Measurements from ENCODE around the gene MYO5A. TPM values are rescaled to one million over a fixed set of nuclear protein-coding genes. Genes with fewer than 3 reads are reported as not detected.

Gene MYO5A
- total RNA-seq, 4 donors from 2014 or later = 10.9 to 151 (median 17.0) TPM

DNA sequence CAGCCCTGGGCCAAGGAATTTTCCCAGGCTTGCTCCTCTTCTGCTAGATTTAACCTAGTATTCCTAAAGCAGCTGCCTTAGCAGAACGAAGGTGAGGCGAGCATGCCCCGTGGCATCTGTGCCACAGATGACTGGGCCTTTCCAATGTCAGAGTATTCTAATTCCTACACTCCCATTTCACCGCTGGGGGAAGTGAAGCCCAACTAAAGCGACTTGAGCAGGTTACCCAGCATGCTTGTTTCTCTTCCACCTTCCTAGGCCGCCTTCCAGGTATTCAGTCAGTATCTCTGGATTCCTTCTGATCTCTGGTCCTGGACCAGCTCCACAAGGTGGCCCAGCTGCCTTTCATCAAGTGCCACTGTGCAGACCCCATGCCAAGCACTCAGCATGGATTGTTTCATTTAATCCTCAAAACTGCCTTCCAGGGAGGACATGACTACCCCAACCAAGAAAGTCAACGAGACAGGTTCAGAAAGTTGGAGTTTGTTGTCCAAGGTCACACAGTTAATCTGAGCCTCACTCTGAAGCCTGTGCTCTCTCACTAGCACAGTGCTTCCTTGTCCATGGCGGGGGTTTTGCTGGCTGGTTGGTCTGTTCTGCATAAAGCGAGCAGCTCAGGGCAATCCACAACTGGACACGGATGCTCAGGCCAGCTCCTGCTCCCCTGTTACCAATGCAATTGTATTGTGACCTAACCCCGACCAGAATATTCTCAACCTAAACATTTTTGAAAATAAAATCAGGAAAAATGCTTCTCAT, 248.2 kb downstream of the MYO5A start:
- H3K4me1 ChIP-seq = no peaks in the 10 kb centered on the region
- peaks cover 0 to 10% (median 0%) of the 10 kb centered on the region in 4 donors for H3K36me3 ChIP-seq
- no peaks in the 10 kb centered on the region for H3K27me3 ChIP-seq
- DNase-seq = no peak
- no peak for TF ChIP-seq POLR2A (IDR thresholded peaks at IDR 0.05)
- no peak for TF ChIP-seq EP300 (IDR thresholded peaks at IDR 0.05; ENCODE audit: low read depth)
- TF ChIP-seq, protein P1, sequence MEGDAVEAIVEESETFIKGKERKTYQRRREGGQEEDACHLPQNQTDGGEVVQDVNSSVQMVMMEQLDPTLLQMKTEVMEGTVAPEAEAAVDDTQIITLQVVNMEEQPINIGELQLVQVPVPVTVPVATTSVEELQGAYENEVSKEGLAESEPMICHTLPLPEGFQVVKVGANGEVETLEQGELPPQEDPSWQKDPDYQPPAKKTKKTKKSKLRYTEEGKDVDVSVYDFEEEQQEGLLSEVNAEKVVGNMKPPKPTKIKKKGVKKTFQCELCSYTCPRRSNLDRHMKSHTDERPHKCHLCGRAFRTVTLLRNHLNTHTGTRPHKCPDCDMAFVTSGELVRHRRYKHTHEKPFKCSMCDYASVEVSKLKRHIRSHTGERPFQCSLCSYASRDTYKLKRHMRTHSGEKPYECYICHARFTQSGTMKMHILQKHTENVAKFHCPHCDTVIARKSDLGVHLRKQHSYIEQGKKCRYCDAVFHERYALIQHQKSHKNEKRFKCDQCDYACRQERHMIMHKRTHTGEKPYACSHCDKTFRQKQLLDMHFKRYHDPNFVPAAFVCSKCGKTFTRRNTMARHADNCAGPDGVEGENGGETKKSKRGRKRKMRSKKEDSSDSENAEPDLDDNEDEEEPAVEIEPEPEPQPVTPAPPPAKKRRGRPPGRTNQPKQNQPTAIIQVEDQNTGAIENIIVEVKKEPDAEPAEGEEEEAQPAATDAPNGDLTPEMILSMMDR (IDR thresholded peaks at IDR 0.05) = no peak
- TF ChIP-seq POLR2AphosphoS5 (IDR thresholded peaks at IDR 0.05) = no peak
- H3K4me3 ChIP-seq = no peak overlapping the region
- no peaks in the 10 kb centered on the region for H3K9me3 ChIP-seq
- WGBS, 2 donors (ENCODE audit: low coverage in 1 of 2) = 68 to 91% methylated on average over 3 to 11 of the region's 11 CpGs
- in situ Hi-C loops (cut with MboI; ENCODE audit: low pct_ligation_motif_present in 1 of 4, low pct_unique_long_range_greater_than_20kb in 1 of 4, low sequenced_read_pairs in 3 of 4) (no loop called here), intact Hi-C loops (cut with DNase I; ENCODE audit: low total_unique reads) (no loop called here)
- no peak overlapping the region for H3K27ac ChIP-seq

DNA sequence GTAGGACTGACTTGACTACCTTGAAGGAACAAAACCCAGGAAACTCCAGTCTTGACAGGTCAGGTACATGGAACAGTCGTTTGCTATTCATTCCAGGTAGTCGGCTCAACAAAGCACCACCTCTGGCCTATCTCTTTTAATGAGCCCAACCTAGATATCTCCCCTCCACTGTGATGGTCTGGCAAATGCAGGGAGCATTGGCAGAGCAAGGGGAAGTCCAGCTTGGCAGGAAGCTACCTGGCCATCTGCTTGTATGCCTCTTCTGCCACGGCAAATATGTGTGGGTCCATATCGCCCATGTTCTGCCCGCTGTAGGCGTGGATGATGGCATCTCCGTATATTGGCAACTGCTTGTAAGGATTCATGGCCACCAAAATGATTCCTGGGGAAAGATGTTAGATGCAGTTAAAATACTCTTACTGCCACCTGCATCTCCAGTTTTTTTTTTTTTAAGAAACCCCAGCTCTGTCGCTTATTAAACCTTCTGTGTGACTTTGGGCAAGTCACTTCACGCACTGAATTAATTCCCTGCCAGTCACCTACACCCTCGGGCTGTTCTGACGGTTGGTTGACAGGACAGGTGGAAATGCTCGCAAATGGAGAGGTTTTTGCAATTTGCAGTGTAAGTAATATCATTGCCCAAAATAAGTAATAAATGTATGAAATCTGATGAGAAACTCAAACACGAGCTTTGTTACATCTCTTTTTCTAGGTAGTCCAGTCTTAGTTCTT, 249.9 kb downstream of the MYO5A start:
- in situ Hi-C loops (cut with MboI; ENCODE audit: low pct_ligation_motif_present in 1 of 4, low pct_unique_long_range_greater_than_20kb in 1 of 4, low sequenced_read_pairs in 3 of 4) = no loop called here
- H3K4me1 ChIP-seq = no peaks in the 10 kb centered on the region
- WGBS, 2 donors (ENCODE audit: low coverage in 1 of 2) = 89 to 92% methylated on average over 8 to 13 of the region's 13 CpGs
- no peak overlapping the region for H3K27ac ChIP-seq
- no peak overlapping the region for H3K4me3 ChIP-seq
- H3K27me3 ChIP-seq = no peaks in the 10 kb centered on the region
- H3K9me3 ChIP-seq = no peaks in the 10 kb centered on the region
- intact Hi-C loops (cut with DNase I; ENCODE audit: low total_unique reads) = no loop called here
- H3K36me3 ChIP-seq = peaks cover 0 to 15% (median 0%) of the 10 kb centered on the region in 4 donors
- no peak for TF ChIP-seq POLR2A (IDR thresholded peaks at IDR 0.05)
- TF ChIP-seq EP300 (IDR thresholded peaks at IDR 0.05; ENCODE audit: low read depth) = no peak
- TF ChIP-seq POLR2AphosphoS5 (IDR thresholded peaks at IDR 0.05) = no peak
- TF ChIP-seq, protein P1 (IDR thresholded peaks at IDR 0.05) = no peak
- no peak for DNase-seq

DNA sequence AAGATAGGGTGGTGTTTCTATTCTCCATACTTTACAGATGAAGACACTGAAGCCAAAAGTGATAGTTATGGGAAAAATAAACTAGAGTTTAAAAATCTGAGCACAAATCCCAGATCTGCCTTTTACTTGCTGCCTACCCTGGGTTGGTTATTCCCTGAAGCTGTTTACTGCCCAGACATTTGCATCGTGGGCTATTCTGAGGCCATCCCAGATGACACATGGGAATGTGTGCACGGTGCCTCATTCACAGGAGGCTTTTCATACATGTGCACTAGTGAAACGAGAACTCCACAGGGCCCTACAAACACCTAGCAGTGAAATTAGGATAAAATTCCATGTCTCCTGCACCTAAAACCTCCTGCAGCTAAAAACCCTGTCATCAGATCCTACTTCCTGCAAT, 250.5 kb downstream of the MYO5A start:
- in situ Hi-C loops (cut with MboI; ENCODE audit: low pct_ligation_motif_present in 1 of 4, low pct_unique_long_range_greater_than_20kb in 1 of 4, low sequenced_read_pairs in 3 of 4) = no loop called here
- intact Hi-C loops (cut with DNase I; ENCODE audit: low total_unique reads) = no loop called here
- no peak for DNase-seq
- TF ChIP-seq POLR2A (IDR thresholded peaks at IDR 0.05) = no peak
- TF ChIP-seq, protein P1 (IDR thresholded peaks at IDR 0.05) = no peak
- no peak for TF ChIP-seq POLR2AphosphoS5 (IDR thresholded peaks at IDR 0.05)
- TF ChIP-seq EP300 (IDR thresholded peaks at IDR 0.05; ENCODE audit: low read depth) = no peak
- no peak overlapping the region for H3K4me3 ChIP-seq
- H3K4me1 ChIP-seq = no peaks in the 10 kb centered on the region
- WGBS, 2 donors (ENCODE audit: low coverage in 1 of 2) = 75 to 82% methylated on average over 3 of the region's 3 CpGs
- H3K27me3 ChIP-seq = no peaks in the 10 kb centered on the region
- no peaks in the 10 kb centered on the region for H3K9me3 ChIP-seq
- peaks cover 0 to 15% (median 0%) of the 10 kb centered on the region in 4 donors for H3K36me3 ChIP-seq
- H3K27ac ChIP-seq = no peak overlapping the region

DNA sequence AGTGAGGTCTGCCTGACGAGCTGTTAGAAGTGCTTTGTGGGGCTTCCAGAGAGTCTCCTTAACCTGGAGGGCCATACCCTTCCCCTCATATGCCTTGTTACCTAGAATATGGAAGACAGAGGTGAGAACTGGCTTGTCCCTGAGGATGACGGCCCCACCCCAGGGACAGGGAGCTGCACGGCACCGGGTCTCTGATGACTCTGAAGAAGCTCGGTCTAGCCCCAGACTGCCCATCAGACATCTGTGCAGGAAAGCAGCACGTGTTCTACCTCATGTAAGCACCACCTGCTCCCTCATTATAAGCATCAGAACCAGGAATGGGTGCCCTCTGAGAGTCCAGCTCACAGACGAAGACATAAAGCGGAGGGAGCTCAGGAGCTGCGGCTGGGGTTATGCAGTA, 251.1 kb downstream of the MYO5A start:
- in situ Hi-C loops (cut with MboI; ENCODE audit: low pct_ligation_motif_present in 1 of 4, low pct_unique_long_range_greater_than_20kb in 1 of 4, low sequenced_read_pairs in 3 of 4) = no loop called here
- WGBS, 2 donors (ENCODE audit: low coverage in 1 of 2) = 88% methylated on average over 7 to 8 of the region's 9 CpGs
- TF ChIP-seq POLR2A (IDR thresholded peaks at IDR 0.05) = no peak
- TF ChIP-seq POLR2AphosphoS5 (IDR thresholded peaks at IDR 0.05) = no peak
- TF ChIP-seq, protein P1 (IDR thresholded peaks at IDR 0.05) = no peak
- TF ChIP-seq EP300 (IDR thresholded peaks at IDR 0.05; ENCODE audit: low read depth) = no peak
- H3K27ac ChIP-seq = no peak overlapping the region
- H3K36me3 ChIP-seq = peaks cover 0 to 17% (median 0%) of the 10 kb centered on the region in 4 donors
- H3K4me1 ChIP-seq = no peaks in the 10 kb centered on the region
- no peaks in the 10 kb centered on the region for H3K27me3 ChIP-seq
- intact Hi-C loops (cut with DNase I; ENCODE audit: low total_unique reads) = no loop called here
- H3K4me3 ChIP-seq = no peak overlapping the region
- no peaks in the 10 kb centered on the region for H3K9me3 ChIP-seq
- no peak for DNase-seq

Data from transverse colon (tissue), 4 donors.